Measurements from ENCODE around the gene CDC14A. TPM values are rescaled to one million over a fixed set of nuclear protein-coding genes. Genes with fewer than 3 reads are reported as not detected.
A peak's percentile ranks its signal among the peaks of the same experiment; 100 is the strongest.

The CDC14A gene
- total RNA-seq, 1 experiment from 2014 or later, result 6.6 TPM

GRCh38 chr1:100354971-100355394, 2.7 kb downstream of the CDC14A start:
- ATAC-seq, result no peak
- in situ Hi-C loops (cut with HindIII; ENCODE audit: low pct_unique_long_range_greater_than_20kb, low sequenced_read_pairs), result no loop called here
- ChIA-PET CTCF (no interaction called here), POLR2A (no interaction called here)
- intact Hi-C loops (cut with micrococcal nuclease; ENCODE audit: unreplicated experiment), result loop anchor here (10.0 kb wide), 1 partner anchor 100 kb away; no protein-coding TSS in a partner anchor
- H3K27me3 ChIP-seq (ENCODE audit: control insufficient read depth, insufficient read depth, low read length), result no peaks in the 10 kb centered on the region
- peaks cover 18% of the 10 kb centered on the region for H3K4me1 ChIP-seq (ENCODE audit: control insufficient read depth, insufficient read depth, low read length)
- H3K4me3 ChIP-seq (ENCODE audit: low read depth in 2 of 2, low read length in 2 of 2), result no peak overlapping the region
- no peak for TF ChIP-seq SIN3A (IDR thresholded peaks at IDR 0.05; ENCODE audit: borderline replicate concordance, insufficient read depth, low read depth, low read length)
- TF ChIP-seq REST (IDR thresholded peaks at IDR 0.05; ENCODE audit: insufficient read depth in 1 of 2, low read depth in 2 of 2, low read length in 1 of 2), result no peak
- no peak for TF ChIP-seq TCF7L2 (IDR thresholded peaks at IDR 0.05; ENCODE audit: low read depth, low read length)
- no peaks in the 10 kb centered on the region for H3K9me3 ChIP-seq (ENCODE audit: control insufficient read depth, insufficient read depth, low read depth, low read length)
- DNase-seq (ENCODE audit: low read depth, low spot score), result no peak
- BruUV-seq (replicated peaks), result no TSS peak
- peaks cover 3% of the 10 kb centered on the region; the same call in 1 of the 2 replicates for H3K36me3 ChIP-seq (ENCODE audit: control insufficient read depth, insufficient read depth, low read length)
- 0 out of 2 replicates have a peak overlapping the region, but pooled peaks have one; percentile 17 for H3K27ac ChIP-seq (ENCODE audit: low read length)

GRCh38 chr1:100358210-100358609, 5.9 kb downstream of the CDC14A start:
- peaks cover under 1% of the 10 kb centered on the region; the same call in 1 of the 2 replicates for H3K36me3 ChIP-seq (ENCODE audit: control insufficient read depth, insufficient read depth, low read length)
- intact Hi-C loops (cut with micrococcal nuclease; ENCODE audit: unreplicated experiment), result loop anchor here (10.0 kb wide), 1 partner anchor 97 kb away; no protein-coding TSS in a partner anchor
- BruUV-seq (replicated peaks), result no TSS peak
- CTCF ChIA-PET, result no interaction called here
- H3K4me3 ChIP-seq (ENCODE audit: low read depth in 2 of 2, low read length in 2 of 2), result no peak overlapping the region
- in situ Hi-C loops (cut with HindIII; ENCODE audit: low pct_unique_long_range_greater_than_20kb, low sequenced_read_pairs), result no loop called here
- H3K27me3 ChIP-seq (ENCODE audit: control insufficient read depth, insufficient read depth, low read length), result no peaks in the 10 kb centered on the region
- no peaks in the 10 kb centered on the region for H3K9me3 ChIP-seq (ENCODE audit: control insufficient read depth, insufficient read depth, low read depth, low read length)
- no peak overlapping the region for H3K27ac ChIP-seq (ENCODE audit: low read length)
- DNase-seq (ENCODE audit: low read depth, low spot score) (no peak), ATAC-seq (no peak)
- H3K4me1 ChIP-seq (ENCODE audit: control insufficient read depth, insufficient read depth, low read length), result peaks cover 18% of the 10 kb centered on the region
- POLR2A ChIA-PET, result no interaction called here
- TF ChIP-seq POLR2AphosphoS5 (IDR thresholded peaks at IDR 0.05; ENCODE audit: low read depth, low read length) (no peak), TCF7L2 (IDR thresholded peaks at IDR 0.05; ENCODE audit: low read depth, low read length) (no peak), SIN3A (IDR thresholded peaks at IDR 0.05; ENCODE audit: borderline replicate concordance, insufficient read depth, low read depth, low read length) (no peak), REST (IDR thresholded peaks at IDR 0.05; ENCODE audit: insufficient read depth in 1 of 2, low read depth in 2 of 2, low read length in 1 of 2) (no peak), CTCF (IDR thresholded peaks at IDR 0.05) (peak; percentile 41; the same call in 1 of the 2 replicates)
